Panc1 (cell line): ENCODE measurements around the gene PAX7. TPM values are rescaled to one million over a fixed set of nuclear protein-coding genes. Genes with fewer than 3 reads are reported as not detected.

Experiments used
- ATAC-seq: fragments of 200-7000 bp; cut with Tn5 transposase; 2 replicates; pipeline ENCODE4 v1.9.1; 2020; ENCODE audit warnings: mild to moderate bottlenecking, moderate library complexity
- BruUV-seq: library from RNA; stranded (reverse); fragments of 400-500 nt; replicated peaks from 2 replicates; lab custom pipeline; 2021; lab: Mats Ljungman, UMichigan
- CTCF ChIA-PET: fragments of 300-600 bp; sonication (Branson Sonifier 250); formaldehyde crosslinking; loops from one replicate; lab custom pipeline; 2022; ENCODE audit warnings: antibody characterized with exemption; lab: Charles Lee
- POLR2A ChIA-PET: fragments of 300-600 bp; sonication (Branson Sonifier 250); formaldehyde crosslinking; loops from one replicate; lab custom pipeline; 2022; ENCODE audit warnings: antibody characterized with exemption; lab: Charles Lee
- DNase-seq: peaks from one replicate; pipeline ENCODE4 v3.0.0-alpha.2; 2010; ENCODE audit warnings: low read depth, low spot score
- H3K27ac ChIP-seq: 2 replicates; pipeline ENCODE4 v1.5.1; 2011; ENCODE audit warnings: mild to moderate bottlenecking, low read length, inconsistent platforms
- H3K27me3 ChIP-seq: fragments of 200-500 bp; sonication (Bioruptor generic); 2 replicates; pipeline ENCODE4 v1.6.0; 2014; ENCODE audit warnings: low read length, inconsistent platforms; ENCODE audit not compliant: control insufficient read depth, insufficient read depth
- H3K36me3 ChIP-seq: fragments of 200-500 bp; sonication (Bioruptor generic); 2 replicates; pipeline ENCODE4 v1.5.1; 2014; ENCODE audit warnings: inconsistent platforms, mild to moderate bottlenecking, low read length, moderate library complexity; ENCODE audit not compliant: control insufficient read depth, insufficient read depth
- H3K4me1 ChIP-seq: 2 replicates; pipeline ENCODE4 v1.5.1; 2011; ENCODE audit warnings: inconsistent platforms, mild to moderate bottlenecking, low read length, moderate library complexity; ENCODE audit not compliant: control insufficient read depth, insufficient read depth
- H3K4me3 ChIP-seq, 2 experiments: 2 replicates each; pipeline ENCODE4 v1.5.1; 2011 to 2012; ENCODE audit warnings: low read depth in 2 of 2, low read length in 2 of 2, mild to moderate bottlenecking in 2 of 2, inconsistent platforms in 1 of 2, moderate library complexity in 1 of 2
- H3K9me3 ChIP-seq: fragments of 200-500 bp; sonication (Bioruptor generic); 2 replicates; pipeline ENCODE4 v1.5.1; 2014; ENCODE audit warnings: low read depth, mild to moderate bottlenecking, inconsistent platforms, low read length, moderate library complexity; ENCODE audit not compliant: control insufficient read depth, insufficient read depth
- CTCF ChIP-seq: fragments of 450-650 bp; IDR thresholded peaks from 2 replicates; pipeline ENCODE4 v1.5.1; 2017; ENCODE audit warnings: mild to moderate bottlenecking
- POLR2AphosphoS5 ChIP-seq: IDR thresholded peaks from 2 replicates; pipeline ENCODE4 v1.6.1; 2012; ENCODE audit warnings: mild to moderate bottlenecking, low read depth, low read length, moderate library complexity
- REST ChIP-seq, 2 experiments: IDR thresholded peaks; 2 replicates each; pipeline ENCODE4 v1.6.1; 2011 to 2012; ENCODE audit warnings: low read depth in 2 of 2, control low read depth in 1 of 2, low read length in 1 of 2, mild to moderate bottlenecking in 1 of 2, moderate library complexity in 1 of 2; ENCODE audit not compliant: insufficient read depth in 1 of 2
- SIN3A ChIP-seq: IDR thresholded peaks from 2 replicates; pipeline ENCODE4 v1.6.1; 2012; ENCODE audit warnings: low read depth, mild to moderate bottlenecking, low read length, moderate library complexity, borderline replicate concordance; ENCODE audit not compliant: insufficient read depth
- TCF7L2 ChIP-seq: IDR thresholded peaks from 2 replicates; pipeline ENCODE4 v1.6.1; 2011; ENCODE audit warnings: mild to moderate bottlenecking, low read depth, low read length, inconsistent platforms
- in situ Hi-C: cut with HindIII; loops from 2 replicates; pipeline ENCODE4 v1.10.0; 2016; ENCODE audit warnings: low sequenced_read_pairs, low pct_unique_long_range_greater_than_20kb
- intact Hi-C: fragments of 100-400 bp; cut with micrococcal nuclease; formaldehyde crosslinking; loops from one replicate; pipeline ENCODE4 v1.10.0; 2022; ENCODE audit not compliant: unreplicated experiment
- total RNA-seq: library from RNA; stranded (reverse); gene quantifications from one replicate; pipeline ENCODE4 v1.2.1, GENCODE V29; 2021; ENCODE audit not compliant: unreplicated experiment

PAX7 gene
- total RNA-seq, 1 experiment from 2014 or later = not detected

- ChIA-PET POLR2A (no interaction called here), CTCF (no interaction called here)
- peaks cover 21% of the 10 kb centered on the region for H3K27me3 ChIP-seq
- H3K9me3 ChIP-seq = no peaks in the 10 kb centered on the region
- no peaks in the 10 kb centered on the region for H3K36me3 ChIP-seq
- no TSS peak for BruUV-seq
- H3K4me3 ChIP-seq = no peak overlapping the region
- H3K27ac ChIP-seq = no peak overlapping the region
- no peaks in the 10 kb centered on the region for H3K4me1 ChIP-seq
- in situ Hi-C loops (no loop called here), intact Hi-C loops (no loop called here)
- TF ChIP-seq CTCF = no peak
- no peak for TF ChIP-seq TCF7L2
- no peak for TF ChIP-seq POLR2AphosphoS5
- TF ChIP-seq SIN3A = no peak
- no peak for TF ChIP-seq REST (IDR thresholded peaks at IDR 0.05; ENCODE audit: insufficient read depth in 1 of 2, low read depth in 2 of 2, low read length in 1 of 2)
- DNase-seq = no peak
- no peak for ATAC-seq
Measured at GRCh38 chr1:18746981-18747380, 116.3 kb downstream of the PAX7 start.

GRCh38 chr1:18747671-18748070 is 117.0 kb downstream of the PAX7 start:
- no peak overlapping the region for H3K27ac ChIP-seq
- in situ Hi-C loops = no loop called here
- ChIA-PET CTCF (no interaction called here), POLR2A (interaction anchor here (0.7 kb wide), 1 partner anchor 288 kb away, joined by 5 read pairs; no protein-coding TSS in a partner anchor)
- intact Hi-C loops = no loop called here
- H3K4me1 ChIP-seq = no peaks in the 10 kb centered on the region
- no peak for TF ChIP-seq CTCF
- no peak for TF ChIP-seq REST (IDR thresholded peaks at IDR 0.05; ENCODE audit: insufficient read depth in 1 of 2, low read depth in 2 of 2, low read length in 1 of 2)
- no peak for TF ChIP-seq TCF7L2
- TF ChIP-seq SIN3A = no peak
- no peak for TF ChIP-seq POLR2AphosphoS5
- H3K27me3 ChIP-seq = peaks cover 21% of the 10 kb centered on the region
- H3K36me3 ChIP-seq = no peaks in the 10 kb centered on the region
- H3K9me3 ChIP-seq = no peaks in the 10 kb centered on the region
- no peak overlapping the region for H3K4me3 ChIP-seq
- BruUV-seq = no TSS peak
- DNase-seq = no peak
- no peak for ATAC-seq
